IMR-90 (cell line): Measurements from ENCODE around the gene MBTD1. TPM values are rescaled to one million over a fixed set of nuclear protein-coding genes. Genes with fewer than 3 reads are reported as not detected.

Experiments used
- ATAC-seq: fragments of 200-7000 bp; cut with Tn5 transposase; 2 replicates; pipeline ENCODE4 v1.9.1; 2020; ENCODE audit warnings: low read depth, mild to moderate bottlenecking, moderate library complexity
- BruUV-seq: library from RNA; stranded (reverse); fragments of 400-500 nt; replicated peaks from 2 replicates; lab custom pipeline; 2021; lab: Mats Ljungman, UMichigan
- CTCF ChIA-PET: fragments of 300-600 bp; formaldehyde crosslinking; extraction: SDS; loops from one replicate; lab custom pipeline; 2021; ENCODE audit warnings: antibody characterized with exemption; lab: Yijun Ruan, JAX
- POLR2A ChIA-PET: fragments of 300-600 bp; sonication (Branson Sonifier 250); formaldehyde crosslinking; loops from one replicate; lab custom pipeline; 2022; ENCODE audit warnings: antibody characterized with exemption; ENCODE audit not compliant: unreplicated experiment; lab: Charles Lee
- DNase-seq: peaks from one replicate; pipeline ENCODE4 v3.0.0; 2013
- H2AFZ ChIP-seq: replicated peaks from 2 replicates; pipeline ENCODE3; 2013; ENCODE audit warnings: low read length, mild to moderate bottlenecking; ENCODE audit not compliant: poor library complexity
- H2AK5ac ChIP-seq: 2 replicates; pipeline ENCODE4 v1.6.1; 2013; ENCODE audit warnings: low read depth, low read length, inconsistent platforms
- H2AK9ac ChIP-seq: replicated peaks from 2 replicates; pipeline ENCODE3; 2013; ENCODE audit warnings: mild to moderate bottlenecking, low read depth, low read length, moderate library complexity; ENCODE audit not compliant: poor library complexity
- H2BK120ac ChIP-seq: 2 replicates; pipeline ENCODE4 v1.6.1; 2013; ENCODE audit warnings: low read depth, low read length, inconsistent platforms
- H2BK15ac ChIP-seq: 3 replicates; pipeline ENCODE4 v1.6.1; 2013; ENCODE audit warnings: low read depth, low read length, inconsistent platforms
- H2BK20ac ChIP-seq: 2 replicates; pipeline ENCODE4 v1.6.1; 2013; ENCODE audit warnings: low read depth, mild to moderate bottlenecking, inconsistent platforms, low read length, moderate library complexity
- H2BK5ac ChIP-seq: 2 replicates; pipeline ENCODE4 v1.6.1; 2013; ENCODE audit warnings: mild to moderate bottlenecking, low read depth, low read length, inconsistent platforms; ENCODE audit not compliant: poor library complexity, severe bottlenecking
- H3K14ac ChIP-seq: replicated peaks from 2 replicates; pipeline ENCODE4 v1.6.1; 2013; ENCODE audit warnings: low read depth, low read length, inconsistent platforms
- H3K18ac ChIP-seq: 2 replicates; pipeline ENCODE4 v1.6.1; 2013; ENCODE audit warnings: low read depth, low read length, control low read depth
- H3K23ac ChIP-seq: 2 replicates; pipeline ENCODE4 v1.6.1; 2013; ENCODE audit warnings: low read depth, low read length, inconsistent platforms
- H3K27ac ChIP-seq: 2 replicates; pipeline ENCODE4 v1.5.1; 2013; ENCODE audit warnings: mild to moderate bottlenecking, control low read depth, low read length; ENCODE audit not compliant: insufficient read depth
- H3K27me3 ChIP-seq: 2 replicates; pipeline ENCODE4 v1.6.1; 2013; ENCODE audit warnings: low read length; ENCODE audit not compliant: control insufficient read depth, insufficient read depth
- H3K36me3 ChIP-seq: 2 replicates; pipeline ENCODE4 v1.6.1; 2013; ENCODE audit warnings: low read length, mixed read lengths; ENCODE audit not compliant: control insufficient read depth, insufficient read depth
- H3K4ac ChIP-seq: 2 replicates; pipeline ENCODE4 v1.6.1; 2013; ENCODE audit warnings: low read depth, low read length, inconsistent platforms
- H3K4me1 ChIP-seq: 2 replicates; pipeline ENCODE4 v1.6.1; 2013; ENCODE audit warnings: low read length, mixed read lengths; ENCODE audit not compliant: control insufficient read depth, insufficient read depth
- H3K4me2 ChIP-seq: 2 replicates; pipeline ENCODE4 v1.6.1; 2013; ENCODE audit warnings: low read depth, mild to moderate bottlenecking, control low read depth, low read length, moderate library complexity
- H3K4me3 ChIP-seq: 2 replicates; pipeline ENCODE4 v1.5.1; 2013; ENCODE audit warnings: low read depth, mild to moderate bottlenecking, control low read depth, low read length, moderate library complexity; ENCODE audit not compliant: insufficient read depth
- H3K56ac ChIP-seq: 2 replicates; pipeline ENCODE4 v1.6.1; 2013; ENCODE audit warnings: low read length, inconsistent platforms; ENCODE audit not compliant: insufficient read depth; ENCODE audit errors: extremely low read depth
- H3K79me1 ChIP-seq, 2 experiments: 2 replicates each; pipeline ENCODE4 v1.6.1; 2013; ENCODE audit warnings: low read length in 2 of 2, inconsistent platforms in 1 of 2, low read depth in 1 of 2
- H3K9ac ChIP-seq: 2 replicates; pipeline ENCODE4 v1.6.1; 2013; ENCODE audit warnings: low read depth, low read length, control low read depth
- H3K9me1 ChIP-seq: 2 replicates; pipeline ENCODE4 v1.6.1; 2013; ENCODE audit warnings: low read length, inconsistent platforms; ENCODE audit not compliant: insufficient read depth
- H3K9me3 ChIP-seq: 2 replicates; pipeline ENCODE4 v1.6.1; 2013; ENCODE audit warnings: low read length; ENCODE audit not compliant: control insufficient read depth, insufficient read depth
- H4K20me1 ChIP-seq: 2 replicates; pipeline ENCODE4 v1.6.1; 2013; ENCODE audit warnings: low read length, inconsistent platforms; ENCODE audit not compliant: insufficient read depth
- H4K5ac ChIP-seq: 2 replicates; pipeline ENCODE4 v1.6.1; 2013; ENCODE audit warnings: mild to moderate bottlenecking, low read depth, low read length, control low read depth
- H4K8ac ChIP-seq, 2 experiments: 2 replicates each; pipeline ENCODE4 v1.6.1; 2013; ENCODE audit warnings: low read depth in 2 of 2, low read length in 2 of 2, control low read depth in 1 of 2, inconsistent platforms in 1 of 2
- H4K91ac ChIP-seq: 2 replicates; pipeline ENCODE4 v1.6.1; 2013; ENCODE audit warnings: low read depth, low read length, inconsistent platforms; ENCODE audit not compliant: insufficient read depth
- CEBPB ChIP-seq: IDR thresholded peaks from 2 replicates; pipeline ENCODE4 v1.6.1; 2012; ENCODE audit warnings: low read depth, low read length, improper control_type of control experiment
- CHD1 ChIP-seq: IDR thresholded peaks from 2 replicates; pipeline ENCODE4 v1.6.1; 2012; ENCODE audit warnings: low read depth, low read length, improper control_type of control experiment
- ELK1 ChIP-seq: fragments of 150-350 bp; IDR thresholded peaks from 2 replicates; pipeline ENCODE4 v1.6.1; 2016; ENCODE audit warnings: low read depth, mild to moderate bottlenecking, low read length, moderate library complexity, borderline replicate concordance
- FOS ChIP-seq: fragments of 150-350 bp; IDR thresholded peaks from 2 replicates; pipeline ENCODE4 v1.6.1; 2016; ENCODE audit warnings: low read depth, low read length
- MAFK ChIP-seq: IDR thresholded peaks from 2 replicates; pipeline ENCODE4 v1.6.1; 2012; ENCODE audit warnings: low read depth, low read length, improper control_type of control experiment
- MXI1 ChIP-seq: IDR thresholded peaks from 2 replicates; pipeline ENCODE4 v1.6.1; 2012; ENCODE audit warnings: low read depth, mild to moderate bottlenecking, low read length, moderate library complexity, borderline replicate concordance
- NFE2L2 ChIP-seq: fragments of 150-350 bp; IDR thresholded peaks from 2 replicates; pipeline ENCODE4 v1.6.1; 2016; ENCODE audit warnings: low read depth, mild to moderate bottlenecking, low read length
- RAD21 ChIP-seq: IDR thresholded peaks from 2 replicates; pipeline ENCODE4 v1.6.1; 2012; ENCODE audit warnings: low read length, improper control_type of control experiment
- RFX5 ChIP-seq: IDR thresholded peaks from 2 replicates; pipeline ENCODE4 v1.8.0; 2012; ENCODE audit warnings: low read depth, mild to moderate bottlenecking, low read length, moderate library complexity
- SMC3 ChIP-seq: fragments of 150-350 bp; IDR thresholded peaks from 2 replicates; pipeline ENCODE4 v1.6.1; 2016; ENCODE audit warnings: low read depth, mild to moderate bottlenecking, antibody characterized with exemption, low read length, moderate library complexity
- USF2 ChIP-seq: fragments of 150-350 bp; IDR thresholded peaks from 2 replicates; pipeline ENCODE4 v1.6.1; 2017; ENCODE audit warnings: mild to moderate bottlenecking, antibody characterized with exemption, low read length, low read depth
- WGBS, 2 experiments: methylation state at CpG; one replicate each; pipeline versions ENCODE4 v1.1.5 to v1.1.7; 2013; ENCODE audit warnings: missing lambda C conversion rate in 2 of 2; ENCODE audit not compliant: insufficient read length in 1 of 2; ENCODE audit errors: extremely low coverage in 2 of 2; 5-methylcytosine and 5-hydroxymethylcytosine counted together
- dilution Hi-C: fragments of 300-500 bp; cut with HindIII; formaldehyde crosslinking; loops from one replicate; pipeline ENCODE4 v1.14.3; 2018; ENCODE audit warnings: low sequenced_read_pairs; ENCODE audit not compliant: unreplicated experiment
- in situ Hi-C: fragments of 300-500 bp; cut with MboI; formaldehyde crosslinking; loops from 3 replicates; pipeline ENCODE4 v1.14.3; 2019; ENCODE audit warnings: low sequenced_read_pairs, inconsistent platforms, mixed read lengths
- intact Hi-C: fragments of 100-400 bp; cut with micrococcal nuclease; formaldehyde crosslinking; loops from 2 replicates; pipeline ENCODE4 v1.10.0; 2022
- polyA plus RNA-seq, 3 experiments: library from polyadenylated mRNA; depleted of rRNA; stranded (reverse); fragments of >200 nt; gene quantifications; 2 replicates each; pipeline ENCODE4 v1.2.3, GENCODE V29; 2012; ENCODE audit warnings: low replicate concordance in 1 of 3
- total RNA-seq: library from RNA; depleted of rRNA; stranded (reverse); fragments of >200 nt; gene quantifications from 2 replicates; pipeline ENCODE4 v1.2.3, GENCODE V29; 2012
- TF ChIP-seq, protein P1 (sequence below): conservative IDR thresholded peaks from 2 replicates; pipeline ENCODE4 v1.5.1; 2012; ENCODE audit warnings: mild to moderate bottlenecking, low read depth, low read length, improper control_type of control experiment

The MBTD1 gene
- total and polyA plus RNA-seq, 2 of the 4 experiments (the other 2 are of a cell fraction), result 3.2 to 5.6 TPM

DNA sequence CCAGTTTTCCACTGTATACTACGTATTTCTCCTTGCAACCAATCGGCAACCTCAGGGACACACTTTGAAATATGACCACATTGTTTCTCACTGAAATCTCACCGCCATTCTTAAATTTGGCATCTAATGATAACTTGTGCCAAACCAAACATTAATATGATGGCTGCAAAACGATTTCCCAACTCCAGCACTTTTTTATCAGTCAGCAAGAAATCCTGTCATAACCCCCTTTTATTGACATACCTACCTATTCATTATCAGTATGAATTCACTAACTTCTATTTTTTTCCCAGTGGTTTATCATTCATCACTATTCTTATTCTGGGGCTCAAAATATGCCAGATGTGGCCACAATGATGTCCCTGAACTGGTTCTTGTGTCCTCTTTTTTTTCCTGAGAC is 15.8 kb downstream of the MBTD1 start:
- Histone ChIP-seq H3K4ac (no peak overlapping the region), H3K9ac (no peak overlapping the region), H4K91ac (no peak overlapping the region), H3K14ac (no peak overlapping the region), H4K20me1 (peaks cover 2% of the 10 kb centered on the region; the same call in 1 of the 2 replicates), H3K27me3 (no peaks in the 10 kb centered on the region), H4K5ac (no peak overlapping the region), H4K8ac (no peak overlapping the region), H3K9me1 (no peaks in the 10 kb centered on the region), H3K9me3 (no peaks in the 10 kb centered on the region), H3K23ac (no peak overlapping the region), H2AK5ac (no peak overlapping the region), H2BK120ac (no peak overlapping the region), H3K36me3 (no peaks in the 10 kb centered on the region), H2AK9ac (no peak overlapping the region), H2AFZ (no peak overlapping the region), H3K56ac (no peak overlapping the region), H3K4me3 (no peak overlapping the region), H2BK15ac (no peak overlapping the region), H3K27ac (no peak overlapping the region), H2BK5ac (no peak overlapping the region), H3K79me1 (peaks cover 6 to 29% of the 10 kb centered on the region in 2 experiments), H3K18ac (no peak overlapping the region), H3K4me1 (no peaks in the 10 kb centered on the region), H3K4me2 (no peak overlapping the region), H2BK20ac (no peak overlapping the region)
- intact Hi-C loops (no loop called here), in situ Hi-C loops (no loop called here), dilution Hi-C loops (no loop called here)
- CTCF ChIA-PET, result no interaction called here
- WGBS, 2 experiments, result 89% methylated on average over 3 of the region's 4 CpGs; no CpG with 5 or more reads in 1 of the 2 experiments
- TF ChIP-seq CEBPB (no peak), MXI1 (no peak), SMC3 (no peak), CHD1 (no peak), RFX5 (no peak), NFE2L2 (no peak), RAD21 (no peak), MAFK (no peak), USF2 (no peak), ELK1 (no peak), FOS (no peak)
- TF ChIP-seq, protein P1, sequence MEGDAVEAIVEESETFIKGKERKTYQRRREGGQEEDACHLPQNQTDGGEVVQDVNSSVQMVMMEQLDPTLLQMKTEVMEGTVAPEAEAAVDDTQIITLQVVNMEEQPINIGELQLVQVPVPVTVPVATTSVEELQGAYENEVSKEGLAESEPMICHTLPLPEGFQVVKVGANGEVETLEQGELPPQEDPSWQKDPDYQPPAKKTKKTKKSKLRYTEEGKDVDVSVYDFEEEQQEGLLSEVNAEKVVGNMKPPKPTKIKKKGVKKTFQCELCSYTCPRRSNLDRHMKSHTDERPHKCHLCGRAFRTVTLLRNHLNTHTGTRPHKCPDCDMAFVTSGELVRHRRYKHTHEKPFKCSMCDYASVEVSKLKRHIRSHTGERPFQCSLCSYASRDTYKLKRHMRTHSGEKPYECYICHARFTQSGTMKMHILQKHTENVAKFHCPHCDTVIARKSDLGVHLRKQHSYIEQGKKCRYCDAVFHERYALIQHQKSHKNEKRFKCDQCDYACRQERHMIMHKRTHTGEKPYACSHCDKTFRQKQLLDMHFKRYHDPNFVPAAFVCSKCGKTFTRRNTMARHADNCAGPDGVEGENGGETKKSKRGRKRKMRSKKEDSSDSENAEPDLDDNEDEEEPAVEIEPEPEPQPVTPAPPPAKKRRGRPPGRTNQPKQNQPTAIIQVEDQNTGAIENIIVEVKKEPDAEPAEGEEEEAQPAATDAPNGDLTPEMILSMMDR, result no peak
- ATAC-seq (no peak), DNase-seq (no peak)
- POLR2A ChIA-PET, result no interaction called here
- no TSS peak for BruUV-seq
